Endothelial cell of umbilical vein (primary cell): ENCODE measurements around the gene DBNL. TPM values are rescaled to one million over a fixed set of nuclear protein-coding genes. Genes with fewer than 3 reads are reported as not detected.

ENCODE experiments used
- BruUV-seq: library from RNA; stranded (reverse); fragments of 400-500 nt; replicated peaks from 2 replicates; lab custom pipeline; 2021; lab: Mats Ljungman, UMichigan
- CTCF ChIA-PET: fragments of 300-600, 350-600 bp; sonication (Branson Sonifier 250); formaldehyde crosslinking; loops from one replicate; lab custom pipeline; 2021; ENCODE audit warnings: antibody characterized with exemption, inconsistent platforms; lab: Charles Lee
- POLR2A ChIA-PET: fragments of 300-600, 350-600 bp; sonication (Branson Sonifier 250); formaldehyde crosslinking; loops from one replicate; lab custom pipeline; 2021; ENCODE audit warnings: antibody characterized with exemption, inconsistent platforms; lab: Charles Lee
- DNase-seq: peaks from one replicate; pipeline ENCODE4 v3.0.0-alpha.2; 2011; ENCODE audit warnings: low read depth, low spot score
- FAIRE-seq: peaks from 2 replicates; lab custom pipeline; 2011; peaks lifted over from hg19 to GRCh38; lab: Jason Lieb, UNC
- H2AFZ ChIP-seq: 2 replicates; pipeline ENCODE4 v1.6.0; 2012; ENCODE audit warnings: low read depth, low read length, control low read depth, inconsistent platforms
- H3K27ac ChIP-seq: 2 replicates; pipeline ENCODE4 v1.5.1; 2011; ENCODE audit warnings: low read depth, mild to moderate bottlenecking, control low read depth, low read length, moderate library complexity; ENCODE audit not compliant: insufficient read depth
- H3K27me3 ChIP-seq, 2 experiments: 2 replicates each; pipeline versions ENCODE4 v1.6.0 to v1.6.1; 2011; ENCODE audit warnings: low read length in 2 of 2, mixed read lengths in 1 of 2; ENCODE audit not compliant: control insufficient read depth in 2 of 2, insufficient read depth in 2 of 2
- H3K36me3 ChIP-seq, 2 experiments: 2 replicates in 1 of 2; 3 replicates in 1 of 2; pipeline ENCODE4 v1.5.1; 2011; ENCODE audit warnings: low read length in 2 of 2, mild to moderate bottlenecking in 1 of 2, moderate library complexity in 1 of 2; ENCODE audit not compliant: control insufficient read depth in 2 of 2, insufficient read depth in 2 of 2; ENCODE audit errors: extremely low read depth in 1 of 2
- H3K4me1 ChIP-seq: 3 replicates; pipeline ENCODE4 v1.5.1; 2011; ENCODE audit warnings: mild to moderate bottlenecking, low read length; ENCODE audit not compliant: control insufficient read depth, insufficient read depth; ENCODE audit errors: extremely low read depth
- H3K4me2 ChIP-seq: 2 replicates; pipeline ENCODE4 v1.6.1; 2011; ENCODE audit warnings: low read length, control low read depth, mixed read lengths; ENCODE audit not compliant: insufficient read depth
- H3K4me3 ChIP-seq, 3 experiments: fragments of 200-600 bp in 1 of 3; sonication (generic), shearing (Covaris generic) in 1 of 3; replicated peaks in 1 of 3; 2 replicates each; pipeline ENCODE4 v1.5.1; 2011 to 2016; ENCODE audit warnings: control low read depth in 3 of 3, low read length in 3 of 3, mild to moderate bottlenecking in 2 of 3, inconsistent platforms in 1 of 3, low read depth in 1 of 3, moderate library complexity in 1 of 3; ENCODE audit not compliant: insufficient read depth in 1 of 3
- H3K79me2 ChIP-seq: 2 replicates; pipeline ENCODE4 v1.6.0; 2012; ENCODE audit warnings: low read length, inconsistent platforms; ENCODE audit not compliant: control insufficient read depth, insufficient read depth
- H3K9ac ChIP-seq: replicated peaks from 2 replicates; pipeline ENCODE3; 2011; ENCODE audit warnings: low read length, control low read depth; ENCODE audit not compliant: insufficient read depth; ENCODE audit errors: extremely low read depth
- H3K9me1 ChIP-seq: replicated peaks from 3 replicates; pipeline ENCODE4 v1.6.0; 2011; ENCODE audit warnings: mild to moderate bottlenecking, low read length; ENCODE audit not compliant: control insufficient read depth, insufficient read depth; ENCODE audit errors: extremely low read depth
- H3K9me3 ChIP-seq: replicated peaks from 2 replicates; pipeline ENCODE4 v1.5.1; 2012; ENCODE audit warnings: low read length, inconsistent platforms; ENCODE audit not compliant: control insufficient read depth, insufficient read depth
- H4K20me1 ChIP-seq: replicated peaks from 2 replicates; pipeline ENCODE3; 2011; ENCODE audit warnings: mild to moderate bottlenecking, low read length; ENCODE audit not compliant: control insufficient read depth, insufficient read depth; ENCODE audit errors: extremely low read depth
- EZH2 ChIP-seq: IDR thresholded peaks from 2 replicates; pipeline ENCODE4 v1.6.1; 2012; ENCODE audit warnings: borderline replicate concordance, low read depth, mild to moderate bottlenecking, moderate library complexity, low read length, inconsistent platforms; ENCODE audit not compliant: severe bottlenecking
- FOS ChIP-seq: IDR thresholded peaks from 2 replicates; pipeline ENCODE4 v1.6.1; 2011; ENCODE audit warnings: mild to moderate bottlenecking, low read length, moderate library complexity, borderline replicate concordance; ENCODE audit not compliant: insufficient read depth
- GATA2 ChIP-seq: IDR thresholded peaks from 2 replicates; pipeline ENCODE4 v1.7.0; 2011; ENCODE audit warnings: low read depth, mild to moderate bottlenecking, moderate library complexity, mixed read lengths, low read length; ENCODE audit not compliant: insufficient read length, insufficient read depth
- JUN ChIP-seq: IDR thresholded peaks from 2 replicates; pipeline ENCODE4 v1.6.1; 2011; ENCODE audit warnings: borderline replicate concordance, low read depth; ENCODE audit not compliant: insufficient read length, insufficient read depth
- MYC ChIP-seq: IDR thresholded peaks from one replicate; pipeline ENCODE4 v1.6.1; 2011; ENCODE audit warnings: mild to moderate bottlenecking, low read depth, low read length
- POLR2A ChIP-seq: IDR thresholded peaks from 2 replicates; pipeline ENCODE4 v1.6.1; 2012; ENCODE audit warnings: low read depth, mild to moderate bottlenecking, control low read depth, low read length
- POLR2AphosphoS5 ChIP-seq: IDR thresholded peaks from 2 replicates; pipeline ENCODE4 v1.6.1; 2012; ENCODE audit warnings: low read depth, mild to moderate bottlenecking, control low read depth, low read length, moderate library complexity; ENCODE audit not compliant: insufficient read depth
- dilution Hi-C: fragments of 300-500 bp; cut with MboI; formaldehyde crosslinking; loops from one replicate; pipeline ENCODE4 v1.15.0; 2019; ENCODE audit warnings: low sequenced_read_pairs; ENCODE audit not compliant: extremely low pct_ligation_motif_present
- intact Hi-C: fragments of 100-400 bp; cut with micrococcal nuclease; formaldehyde crosslinking; loops from one replicate; pipeline ENCODE4 v1.10.0; 2022
- polyA plus RNA-seq, 4 experiments: library from polyadenylated mRNA; depleted of rRNA in 3 of 4; stranded (reverse) in 3 of 4; unstranded in 1 of 4; fragments of >200 nt; gene quantifications; 2 replicates each; pipeline versions ENCODE4 v1.2.1 to v1.2.3, GENCODE V29; 2011 to 2012; ENCODE audit warnings: missing spikeins in 1 of 4
- total RNA-seq: library from RNA; stranded (reverse); gene quantifications from 2 replicates; pipeline ENCODE4 v1.2.3, GENCODE V29; 2021
- TF ChIP-seq, protein P1 (sequence below): IDR thresholded peaks from 2 replicates; pipeline ENCODE4 v1.6.1; 2011; ENCODE audit not compliant: insufficient read depth, insufficient read length
- TF ChIP-seq, protein P2 (sequence below), 2 donors: IDR thresholded peaks; 1 replicate in 1 of 2; 2 replicates in 1 of 2; pipeline ENCODE4 v1.5.1; 2011; ENCODE audit warnings: low read length in 2 of 2, mild to moderate bottlenecking in 2 of 2, moderate library complexity in 2 of 2, control low read depth in 1 of 2, inconsistent platforms in 1 of 2, low read depth in 1 of 2; ENCODE audit not compliant: insufficient read depth in 1 of 2; ENCODE audit errors: extremely low read depth in 1 of 2

DBNL gene
- total and polyA plus RNA-seq, 2 donors (not counting 3 experiments of a cell fraction or from before 2014, with no cell fraction given): 94.0 to 123 TPM

- no TSS peak for BruUV-seq
- Histone ChIP-seq H4K20me1 (no peaks in the 10 kb centered on the region), H3K4me1 (peaks cover 4% of the 10 kb centered on the region), H2AFZ (no peak overlapping the region), H3K36me3 (peaks cover 0 to 21% of the 10 kb centered on the region in 2 experiments), H3K4me2 (no peak overlapping the region), H3K9ac (no peak overlapping the region), H3K79me2 (no peaks in the 10 kb centered on the region), H3K27ac (no peak overlapping the region), H3K9me3 (no peaks in the 10 kb centered on the region), H3K9me1 (no peaks in the 10 kb centered on the region), H3K4me3 (no peak overlapping the region), H3K27me3 (no peaks in the 10 kb centered on the region)
- TF ChIP-seq POLR2A: no peak
- no peak for TF ChIP-seq JUN
- no peak for TF ChIP-seq GATA2
- no peak for TF ChIP-seq MYC
- TF ChIP-seq, protein P1, sequence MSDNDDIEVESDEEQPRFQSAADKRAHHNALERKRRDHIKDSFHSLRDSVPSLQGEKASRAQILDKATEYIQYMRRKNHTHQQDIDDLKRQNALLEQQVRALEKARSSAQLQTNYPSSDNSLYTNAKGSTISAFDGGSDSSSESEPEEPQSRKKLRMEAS: no peak
- no peak for TF ChIP-seq EZH2
- TF ChIP-seq FOS: no peak
- TF ChIP-seq POLR2AphosphoS5: no peak
- TF ChIP-seq, protein P2, sequence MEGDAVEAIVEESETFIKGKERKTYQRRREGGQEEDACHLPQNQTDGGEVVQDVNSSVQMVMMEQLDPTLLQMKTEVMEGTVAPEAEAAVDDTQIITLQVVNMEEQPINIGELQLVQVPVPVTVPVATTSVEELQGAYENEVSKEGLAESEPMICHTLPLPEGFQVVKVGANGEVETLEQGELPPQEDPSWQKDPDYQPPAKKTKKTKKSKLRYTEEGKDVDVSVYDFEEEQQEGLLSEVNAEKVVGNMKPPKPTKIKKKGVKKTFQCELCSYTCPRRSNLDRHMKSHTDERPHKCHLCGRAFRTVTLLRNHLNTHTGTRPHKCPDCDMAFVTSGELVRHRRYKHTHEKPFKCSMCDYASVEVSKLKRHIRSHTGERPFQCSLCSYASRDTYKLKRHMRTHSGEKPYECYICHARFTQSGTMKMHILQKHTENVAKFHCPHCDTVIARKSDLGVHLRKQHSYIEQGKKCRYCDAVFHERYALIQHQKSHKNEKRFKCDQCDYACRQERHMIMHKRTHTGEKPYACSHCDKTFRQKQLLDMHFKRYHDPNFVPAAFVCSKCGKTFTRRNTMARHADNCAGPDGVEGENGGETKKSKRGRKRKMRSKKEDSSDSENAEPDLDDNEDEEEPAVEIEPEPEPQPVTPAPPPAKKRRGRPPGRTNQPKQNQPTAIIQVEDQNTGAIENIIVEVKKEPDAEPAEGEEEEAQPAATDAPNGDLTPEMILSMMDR (IDR thresholded peaks at IDR 0.05; ENCODE audit: extremely low read depth in 1 of 2, insufficient read depth in 1 of 2, low read depth in 1 of 2, low read length in 2 of 2): no peak
- intact Hi-C loops: no loop called here
- DNase-seq: no peak
- POLR2A ChIA-PET: no interaction called here
- no peak for FAIRE-seq
- CTCF ChIA-PET: interaction anchor here (1.2 to 1.8 kb wide), 2 partner anchors 8 to 44 kb away, joined by 3 to 8 read pairs; no protein-coding TSS in a partner anchor
- dilution Hi-C loops: no loop called here
Observed at GRCh38 chr7:44080118-44080517, 35.6 kb downstream of the DBNL start.
